ENCODE data around the gene GSAP.
"Not testable (repeated sequence)": the region's sequence is repeated elsewhere in the genome, so short reads cannot be mapped to it uniquely, and the experiment has no call there.

GSAP gene, protein sequence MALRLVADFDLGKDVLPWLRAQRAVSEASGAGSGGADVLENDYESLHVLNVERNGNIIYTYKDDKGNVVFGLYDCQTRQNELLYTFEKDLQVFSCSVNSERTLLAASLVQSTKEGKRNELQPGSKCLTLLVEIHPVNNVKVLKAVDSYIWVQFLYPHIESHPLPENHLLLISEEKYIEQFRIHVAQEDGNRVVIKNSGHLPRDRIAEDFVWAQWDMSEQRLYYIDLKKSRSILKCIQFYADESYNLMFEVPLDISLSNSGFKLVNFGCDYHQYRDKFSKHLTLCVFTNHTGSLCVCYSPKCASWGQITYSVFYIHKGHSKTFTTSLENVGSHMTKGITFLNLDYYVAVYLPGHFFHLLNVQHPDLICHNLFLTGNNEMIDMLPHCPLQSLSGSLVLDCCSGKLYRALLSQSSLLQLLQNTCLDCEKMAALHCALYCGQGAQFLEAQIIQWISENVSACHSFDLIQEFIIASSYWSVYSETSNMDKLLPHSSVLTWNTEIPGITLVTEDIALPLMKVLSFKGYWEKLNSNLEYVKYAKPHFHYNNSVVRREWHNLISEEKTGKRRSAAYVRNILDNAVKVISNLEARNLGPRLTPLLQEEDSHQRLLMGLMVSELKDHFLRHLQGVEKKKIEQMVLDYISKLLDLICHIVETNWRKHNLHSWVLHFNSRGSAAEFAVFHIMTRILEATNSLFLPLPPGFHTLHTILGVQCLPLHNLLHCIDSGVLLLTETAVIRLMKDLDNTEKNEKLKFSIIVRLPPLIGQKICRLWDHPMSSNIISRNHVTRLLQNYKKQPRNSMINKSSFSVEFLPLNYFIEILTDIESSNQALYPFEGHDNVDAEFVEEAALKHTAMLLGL

GRCh38 chr7:77415823-77416620 is at the start of gene GSAP:
Gene GSAP (minus strand): TSS chr7:77416349. CDS start chr7:77416321, 28 bp downstream.
- TF ChIP-seq GATA1 (IDR thresholded peaks at IDR 0.05; ENCODE audit: low read depth, low read length) (no peak), POLR2A (IDR thresholded peaks at IDR 0.05; ENCODE audit: low read length) (no peak)
- DNase-seq, result peak; percentile 60 to 65

- TF ChIP-seq POLR2A (IDR thresholded peaks at IDR 0.05; ENCODE audit: low read length), result no peak
- no peak for TF ChIP-seq GATA1 (IDR thresholded peaks at IDR 0.05; ENCODE audit: low read depth, low read length)
- no peak for DNase-seq
Observed at GRCh38 chr7:77465256-77465655, 49.1 kb upstream of the GSAP start.

DNA sequence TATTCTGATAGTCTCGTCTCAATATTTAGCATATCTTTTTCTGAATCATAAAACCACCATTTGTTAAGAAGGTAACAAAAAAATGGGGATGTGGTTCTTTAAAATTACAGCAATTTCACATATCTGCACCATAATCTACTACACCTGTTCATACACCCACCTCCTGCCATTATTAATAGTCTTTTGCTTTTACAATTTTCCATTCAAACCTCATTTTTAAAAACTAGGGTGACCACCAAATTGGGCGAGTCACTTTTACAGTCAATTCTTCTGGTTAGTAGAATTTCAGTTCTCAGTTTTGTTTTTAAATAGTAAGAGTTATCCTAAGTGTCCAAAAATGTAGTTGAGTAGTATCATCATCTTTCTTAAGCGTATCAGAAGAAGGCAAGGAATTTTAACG is 48.4 kb upstream of the GSAP start:
- no peak for DNase-seq
- no peak for TF ChIP-seq POLR2A (IDR thresholded peaks at IDR 0.05; ENCODE audit: low read length)
- TF ChIP-seq GATA1 (IDR thresholded peaks at IDR 0.05; ENCODE audit: low read depth, low read length), result no peak

DNA sequence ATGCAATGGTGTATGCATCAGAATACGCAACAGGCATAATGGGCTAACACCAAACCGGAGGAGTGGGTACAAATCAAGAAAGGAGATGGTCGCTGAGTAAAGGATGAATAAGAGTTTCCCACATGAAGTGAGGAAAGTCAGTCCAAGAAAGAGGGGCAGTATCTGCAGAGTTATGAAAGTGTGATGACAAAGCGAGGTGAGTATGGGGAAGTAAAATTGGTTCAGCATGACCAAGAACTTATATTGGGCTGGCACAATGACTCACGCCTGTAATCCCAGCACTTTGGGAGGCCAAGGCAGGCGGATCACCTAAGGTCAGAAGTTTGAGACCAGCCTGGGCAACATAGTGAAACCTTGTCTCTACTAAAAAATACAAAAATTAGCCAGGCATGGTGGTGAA is 47.5 kb upstream of the GSAP start:
- not testable (repeated sequence) for DNase-seq

DNA sequence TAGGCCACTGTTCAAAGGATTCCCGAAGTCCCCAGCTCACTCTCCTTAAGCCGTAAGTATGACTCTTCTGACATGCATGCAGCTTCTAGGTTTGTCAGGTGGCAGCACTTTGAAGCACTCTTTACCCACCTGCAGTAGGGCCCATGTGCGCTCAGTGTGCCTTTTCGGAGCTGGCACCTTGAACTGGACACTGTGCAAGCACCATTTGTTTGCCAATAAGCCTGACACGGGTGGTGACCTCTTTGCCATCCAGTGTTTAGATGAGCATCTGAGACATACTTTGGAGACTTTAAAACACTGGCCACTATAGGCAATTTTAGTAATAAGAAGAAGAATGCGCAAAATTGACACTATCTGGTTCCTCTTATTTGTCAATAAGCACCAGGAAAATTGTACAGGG is 45.7 kb upstream of the GSAP start:
- no peak for DNase-seq
- TF ChIP-seq GATA1 (IDR thresholded peaks at IDR 0.05; ENCODE audit: low read depth, low read length), result no peak
- no peak for TF ChIP-seq POLR2A (IDR thresholded peaks at IDR 0.05; ENCODE audit: low read length)

- TF ChIP-seq POLR2A (IDR thresholded peaks at IDR 0.05; ENCODE audit: low read length) (no peak), GATA1 (IDR thresholded peaks at IDR 0.05; ENCODE audit: low read depth, low read length) (no peak)
- no peak for DNase-seq
Observed at GRCh38 chr7:77461246-77461645, 45.1 kb upstream of the GSAP start.

- DNase-seq, result no peak
Observed at GRCh38 chr7:77460057-77460486, 43.9 kb upstream of the GSAP start.

DNA sequence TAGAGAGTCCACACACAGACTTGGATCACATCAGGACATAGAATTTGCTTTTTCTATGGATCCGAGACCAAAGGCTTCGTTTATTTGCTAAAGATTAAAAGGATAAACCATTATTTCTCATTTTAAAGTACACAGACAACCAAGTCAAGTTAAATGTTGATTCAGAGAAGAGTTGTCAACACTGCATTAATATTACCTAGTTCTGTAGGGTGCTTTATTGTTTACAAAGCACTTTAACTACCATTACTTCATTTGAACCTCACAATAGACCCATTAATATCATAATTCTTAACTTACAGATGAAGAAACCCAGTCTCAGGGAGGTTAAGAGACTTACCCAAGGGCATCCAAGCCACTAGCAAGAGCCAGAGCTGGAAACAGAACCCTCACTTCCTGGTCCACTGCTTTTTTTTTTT is 43.2 kb upstream of the GSAP start:
- DNase-seq, result no peak

More at GRCh38 chr7:77460057-77460486, 43.9 kb upstream of the GSAP start:
- TF ChIP-seq GATA1 (IDR thresholded peaks at IDR 0.05; ENCODE audit: low read depth, low read length) (no peak), POLR2A (IDR thresholded peaks at IDR 0.05; ENCODE audit: low read length) (no peak)

DNA sequence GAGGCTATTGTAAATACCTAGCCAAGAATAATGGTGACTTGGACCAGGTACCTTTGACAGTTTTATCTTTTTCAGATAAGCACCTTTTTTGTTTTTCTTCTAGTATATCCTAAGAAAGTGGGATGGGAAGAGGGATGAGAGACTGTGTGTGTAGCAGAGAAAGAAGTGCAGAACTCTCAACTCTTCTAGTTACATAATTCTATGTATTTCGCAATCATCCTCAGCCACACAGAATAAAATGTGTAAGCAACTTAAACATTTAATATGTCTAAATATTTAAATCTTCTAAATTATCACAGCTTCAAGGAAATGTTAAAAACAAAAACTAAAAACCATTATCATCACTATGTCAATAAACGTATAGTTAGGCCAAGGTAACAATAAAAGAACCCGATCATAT is 42.6 kb upstream of the GSAP start:
- DNase-seq, result no peak

More for the DNA sequence above, 43.2 kb upstream of the GSAP start:
- no peak for TF ChIP-seq POLR2A (IDR thresholded peaks at IDR 0.05; ENCODE audit: low read length)
- TF ChIP-seq GATA1 (IDR thresholded peaks at IDR 0.05; ENCODE audit: low read depth, low read length), result no peak

GRCh38 chr7:77457779-77458178 is 41.6 kb upstream of the GSAP start:
- no peak for DNase-seq
- TF ChIP-seq POLR2A (IDR thresholded peaks at IDR 0.05; ENCODE audit: low read length) (no peak), GATA1 (IDR thresholded peaks at IDR 0.05; ENCODE audit: low read depth, low read length) (no peak)

More for the DNA sequence above, 42.6 kb upstream of the GSAP start:
- TF ChIP-seq GATA1 (IDR thresholded peaks at IDR 0.05; ENCODE audit: low read depth, low read length), result no peak

DNA sequence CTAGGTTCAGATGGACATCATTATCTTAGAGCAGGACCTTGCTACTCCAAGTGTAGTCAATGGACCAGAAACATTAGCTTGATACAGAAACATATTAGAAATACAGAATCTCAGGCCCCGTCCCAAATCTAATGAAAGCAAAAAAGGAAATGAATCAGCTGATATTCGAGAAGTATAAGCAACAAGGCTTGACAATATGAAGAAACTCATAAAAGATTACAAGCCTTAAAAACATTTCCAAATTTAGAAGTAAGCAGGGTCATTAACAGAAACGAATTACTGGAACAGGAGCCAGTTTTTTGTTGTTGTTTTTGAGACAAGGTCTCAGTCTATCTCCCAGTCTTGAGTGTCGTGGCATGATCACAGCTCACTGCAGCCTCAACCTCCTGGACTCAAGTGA is 40.5 kb upstream of the GSAP start:
- DNase-seq, result no peak
- TF ChIP-seq POLR2A (IDR thresholded peaks at IDR 0.05; ENCODE audit: low read length) (no peak), GATA1 (IDR thresholded peaks at IDR 0.05; ENCODE audit: low read depth, low read length) (no peak)

GRCh38 chr7:77455321-77455720 is 39.2 kb upstream of the GSAP start:
- DNase-seq, result no peak
- TF ChIP-seq GATA1 (IDR thresholded peaks at IDR 0.05; ENCODE audit: low read depth, low read length) (no peak), POLR2A (IDR thresholded peaks at IDR 0.05; ENCODE audit: low read length) (no peak)

- no peak for DNase-seq
- TF ChIP-seq GATA1 (IDR thresholded peaks at IDR 0.05; ENCODE audit: low read depth, low read length) (no peak), POLR2A (IDR thresholded peaks at IDR 0.05; ENCODE audit: low read length) (no peak)
Observed at GRCh38 chr7:77454802-77455201, 38.7 kb upstream of the GSAP start.

DNA sequence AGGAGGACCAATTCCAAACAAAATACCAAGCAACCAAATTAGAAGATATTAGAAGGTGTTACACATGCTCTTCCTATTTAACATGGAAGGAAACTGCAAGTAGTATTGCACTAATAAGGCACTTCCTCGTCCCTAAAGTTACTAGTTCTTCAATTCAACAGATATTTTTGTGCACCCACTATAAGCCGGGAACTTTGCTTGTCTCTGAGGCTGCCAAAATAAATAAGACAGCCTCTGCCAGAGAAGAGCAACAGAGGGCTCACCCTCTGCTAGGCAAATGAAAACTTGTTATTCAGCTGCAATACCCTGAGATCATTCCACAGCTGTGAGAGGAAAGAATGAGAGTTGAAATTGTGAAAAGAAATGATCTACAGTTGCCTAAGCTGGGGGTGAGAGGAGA is 37.4 kb upstream of the GSAP start:
- no peak for DNase-seq
- no peak for TF ChIP-seq POLR2A (IDR thresholded peaks at IDR 0.05; ENCODE audit: low read length)
- no peak for TF ChIP-seq GATA1 (IDR thresholded peaks at IDR 0.05; ENCODE audit: low read depth, low read length)

DNA sequence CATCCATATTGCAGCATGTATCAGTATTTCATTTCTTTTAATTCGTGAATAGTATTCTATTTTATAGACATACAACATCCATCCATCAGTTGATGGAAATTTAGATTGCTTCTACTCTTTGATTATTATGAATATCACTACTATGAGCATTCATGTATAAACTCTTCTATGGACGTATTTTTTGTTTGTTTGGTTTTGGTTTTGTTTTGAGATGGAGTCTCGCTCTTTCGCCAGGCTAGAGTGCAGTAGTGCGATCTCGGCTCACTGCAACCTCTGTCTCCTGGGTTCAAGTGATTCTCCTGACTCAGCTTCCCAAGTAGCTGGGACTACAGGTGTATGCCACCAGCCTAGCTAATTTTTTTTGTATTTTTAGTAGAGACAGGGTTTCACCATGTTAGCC is 35.8 kb upstream of the GSAP start:
- not testable (repeated sequence) for DNase-seq
